MM.1S (cell line): ENCODE data around the gene DPYSL5.

Experiments
- EZH2 ChIP-seq: fragments of 300-600 bp; sonication (generic); optimal IDR thresholded peaks from 2 replicates; pipeline ENCODE3; 2017; ENCODE audit warnings: low read depth, mild to moderate bottlenecking, antibody characterized with exemption, low read length, mixed read lengths
- EZH2phosphoT487 ChIP-seq: fragments of 300-600 bp; sonication (generic); IDR thresholded peaks from 2 replicates; pipeline ENCODE4 v1.6.1; 2018; ENCODE audit warnings: antibody characterized with exemption, low read length
- TF ChIP-seq, protein P1 (sequence below): fragments of 300-600 bp; sonication (generic); IDR thresholded peaks from 2 replicates; pipeline ENCODE4 v1.5.1; 2016; ENCODE audit warnings: antibody characterized with exemption, low read length, mixed read lengths

DNA sequence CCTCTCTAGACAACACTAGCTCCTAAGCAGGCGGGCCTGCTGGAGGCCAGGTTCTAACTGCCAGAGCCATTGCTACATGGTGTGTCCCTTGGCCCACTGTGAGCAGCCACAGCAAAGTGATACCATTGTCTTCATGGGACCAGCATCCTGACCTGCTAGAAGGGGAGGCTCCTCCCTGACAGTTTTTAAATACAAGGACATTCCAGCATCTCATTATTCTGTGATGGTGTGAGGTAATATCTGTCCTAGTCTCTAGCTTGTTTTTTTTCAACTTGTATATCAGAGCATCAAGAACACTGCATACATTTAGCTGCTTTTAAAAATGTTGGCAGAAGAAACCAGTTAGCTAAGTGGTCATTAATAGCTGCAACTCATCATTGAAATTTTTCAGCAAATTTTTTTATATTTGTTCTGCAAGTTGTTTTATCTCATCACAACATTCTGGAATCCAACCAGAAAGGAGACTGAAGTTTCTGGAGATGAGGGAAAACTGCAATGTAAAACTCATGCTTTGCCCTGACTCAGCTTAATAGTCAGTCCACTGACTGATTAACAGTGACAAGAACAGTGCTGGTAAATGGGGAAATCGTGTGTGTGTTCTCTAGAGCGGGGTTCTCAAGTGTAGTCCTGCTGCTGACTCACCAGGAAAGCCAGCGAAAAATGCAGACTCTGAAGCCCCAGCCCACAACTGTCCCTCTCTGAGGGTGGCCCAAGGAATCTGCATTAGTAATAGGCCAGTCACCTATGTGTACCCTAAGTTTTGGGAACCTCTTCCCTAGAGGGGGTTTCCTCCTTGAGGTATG is 140.3 kb downstream of the DPYSL5 start:
- TF ChIP-seq EZH2 (no peak), EZH2phosphoT487 (no peak)
- TF ChIP-seq, protein P1, sequence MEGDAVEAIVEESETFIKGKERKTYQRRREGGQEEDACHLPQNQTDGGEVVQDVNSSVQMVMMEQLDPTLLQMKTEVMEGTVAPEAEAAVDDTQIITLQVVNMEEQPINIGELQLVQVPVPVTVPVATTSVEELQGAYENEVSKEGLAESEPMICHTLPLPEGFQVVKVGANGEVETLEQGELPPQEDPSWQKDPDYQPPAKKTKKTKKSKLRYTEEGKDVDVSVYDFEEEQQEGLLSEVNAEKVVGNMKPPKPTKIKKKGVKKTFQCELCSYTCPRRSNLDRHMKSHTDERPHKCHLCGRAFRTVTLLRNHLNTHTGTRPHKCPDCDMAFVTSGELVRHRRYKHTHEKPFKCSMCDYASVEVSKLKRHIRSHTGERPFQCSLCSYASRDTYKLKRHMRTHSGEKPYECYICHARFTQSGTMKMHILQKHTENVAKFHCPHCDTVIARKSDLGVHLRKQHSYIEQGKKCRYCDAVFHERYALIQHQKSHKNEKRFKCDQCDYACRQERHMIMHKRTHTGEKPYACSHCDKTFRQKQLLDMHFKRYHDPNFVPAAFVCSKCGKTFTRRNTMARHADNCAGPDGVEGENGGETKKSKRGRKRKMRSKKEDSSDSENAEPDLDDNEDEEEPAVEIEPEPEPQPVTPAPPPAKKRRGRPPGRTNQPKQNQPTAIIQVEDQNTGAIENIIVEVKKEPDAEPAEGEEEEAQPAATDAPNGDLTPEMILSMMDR, result no peak
